ENCODE measurements around the gene S100G.

Gene S100G

DNA sequence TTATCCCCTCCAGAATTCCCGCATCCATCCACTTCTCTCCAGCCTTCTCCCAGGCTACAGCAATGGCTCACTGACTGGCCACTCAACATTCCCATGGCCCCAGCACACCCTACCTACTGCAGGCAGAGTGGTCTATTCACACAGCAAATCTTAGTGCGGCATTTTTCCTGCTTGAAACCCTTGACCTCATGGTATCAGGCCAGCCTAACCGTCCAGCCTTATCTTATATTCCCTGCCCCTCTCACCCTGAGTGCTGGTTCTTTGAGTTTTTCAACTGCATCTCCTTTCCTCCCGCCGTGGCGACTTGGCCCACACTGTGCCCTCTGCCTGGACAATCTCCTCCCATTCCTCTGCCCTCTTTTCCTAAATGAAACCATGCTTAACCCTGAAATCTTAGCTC lies 10.0 kb upstream of the S100G start:
- TF ChIP-seq, protein P1, sequence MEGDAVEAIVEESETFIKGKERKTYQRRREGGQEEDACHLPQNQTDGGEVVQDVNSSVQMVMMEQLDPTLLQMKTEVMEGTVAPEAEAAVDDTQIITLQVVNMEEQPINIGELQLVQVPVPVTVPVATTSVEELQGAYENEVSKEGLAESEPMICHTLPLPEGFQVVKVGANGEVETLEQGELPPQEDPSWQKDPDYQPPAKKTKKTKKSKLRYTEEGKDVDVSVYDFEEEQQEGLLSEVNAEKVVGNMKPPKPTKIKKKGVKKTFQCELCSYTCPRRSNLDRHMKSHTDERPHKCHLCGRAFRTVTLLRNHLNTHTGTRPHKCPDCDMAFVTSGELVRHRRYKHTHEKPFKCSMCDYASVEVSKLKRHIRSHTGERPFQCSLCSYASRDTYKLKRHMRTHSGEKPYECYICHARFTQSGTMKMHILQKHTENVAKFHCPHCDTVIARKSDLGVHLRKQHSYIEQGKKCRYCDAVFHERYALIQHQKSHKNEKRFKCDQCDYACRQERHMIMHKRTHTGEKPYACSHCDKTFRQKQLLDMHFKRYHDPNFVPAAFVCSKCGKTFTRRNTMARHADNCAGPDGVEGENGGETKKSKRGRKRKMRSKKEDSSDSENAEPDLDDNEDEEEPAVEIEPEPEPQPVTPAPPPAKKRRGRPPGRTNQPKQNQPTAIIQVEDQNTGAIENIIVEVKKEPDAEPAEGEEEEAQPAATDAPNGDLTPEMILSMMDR (IDR thresholded peaks at IDR 0.05): no peak
- H3K4me1 Mint-ChIP-seq: no peaks in the 10 kb centered on the region
- no peaks in the 10 kb centered on the region for H3K27me3 Mint-ChIP-seq (ENCODE audit: low read depth, poor library complexity)
- DNase-seq: no peak
- H3K27ac Mint-ChIP-seq: peak overlapping the region; percentile 36
- peaks cover 86% of the 10 kb centered on the region for H3K36me3 Mint-ChIP-seq (ENCODE audit: low read depth)
- no peak overlapping the region for H3K4me3 Mint-ChIP-seq
- no peaks in the 10 kb centered on the region for H3K9me3 Mint-ChIP-seq

DNA sequence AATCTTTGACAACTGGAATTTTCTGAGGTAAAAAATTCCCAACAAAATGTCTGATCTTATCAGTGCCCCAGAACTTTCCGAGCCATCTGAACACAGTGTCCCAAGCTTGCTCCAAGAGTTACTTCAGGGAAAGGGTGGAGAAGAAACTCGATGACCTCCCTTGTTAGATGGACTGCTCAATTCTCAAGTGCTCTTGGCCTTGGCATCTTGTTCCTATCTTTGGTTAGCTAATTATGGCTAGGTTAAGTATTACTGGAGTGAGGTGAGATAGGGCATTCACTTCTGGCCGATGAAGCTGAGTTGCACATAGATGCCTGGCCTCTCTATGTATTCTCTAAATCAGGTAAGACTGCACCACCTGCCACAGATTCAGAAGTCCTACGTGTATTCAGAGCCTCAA lies 9.1 kb upstream of the S100G start:
- Mint-ChIP-seq H3K4me1 (no peaks in the 10 kb centered on the region), H3K36me3 (ENCODE audit: low read depth) (peaks cover 84% of the 10 kb centered on the region), H3K4me3 (no peak overlapping the region), H3K27ac (peak overlapping the region; percentile 13), H3K27me3 (ENCODE audit: low read depth, poor library complexity) (no peaks in the 10 kb centered on the region), H3K9me3 (no peaks in the 10 kb centered on the region)
- TF ChIP-seq, protein P1 (IDR thresholded peaks at IDR 0.05): no peak
- no peak for DNase-seq

DNA sequence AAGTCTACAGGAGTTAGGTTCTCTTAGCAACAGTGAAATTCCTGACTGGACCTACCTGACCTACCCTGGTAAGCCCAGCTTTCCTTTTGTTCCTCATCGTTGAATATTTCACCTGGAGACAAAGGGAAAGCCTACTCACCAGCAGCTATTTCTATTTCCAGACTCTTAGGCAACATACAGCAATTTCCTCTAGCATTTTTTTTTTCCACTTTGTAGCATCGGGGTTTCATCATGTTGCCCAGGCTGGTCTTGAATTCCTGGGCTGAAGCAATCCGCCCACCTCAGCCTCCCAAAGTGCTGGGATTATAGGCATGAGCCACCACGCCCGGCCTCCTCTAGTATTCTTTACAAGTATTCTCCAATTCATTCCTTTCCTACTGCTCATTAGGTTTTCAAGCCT lies 6.8 kb upstream of the S100G start:
- no peak for DNase-seq
- Mint-ChIP-seq H3K27ac (peak overlapping the region; percentile 77), H3K4me3 (no peak overlapping the region), H3K36me3 (ENCODE audit: low read depth) (peaks cover 88% of the 10 kb centered on the region), H3K27me3 (ENCODE audit: low read depth, poor library complexity) (no peaks in the 10 kb centered on the region), H3K9me3 (no peaks in the 10 kb centered on the region), H3K4me1 (no peaks in the 10 kb centered on the region)
- TF ChIP-seq, protein P1 (IDR thresholded peaks at IDR 0.05): no peak

GRCh38 chrX:16646366-16647138 lies 3.4 kb upstream of the S100G start:
- H3K4me3 Mint-ChIP-seq: no peak overlapping the region
- H3K27ac Mint-ChIP-seq: no peak overlapping the region
- H3K27me3 Mint-ChIP-seq (ENCODE audit: low read depth, poor library complexity): no peaks in the 10 kb centered on the region
- DNase-seq: no peak
- peaks cover 76% of the 10 kb centered on the region for H3K36me3 Mint-ChIP-seq (ENCODE audit: low read depth)
- H3K9me3 Mint-ChIP-seq: no peaks in the 10 kb centered on the region
- no peaks in the 10 kb centered on the region for H3K4me1 Mint-ChIP-seq
- TF ChIP-seq, protein P1 (IDR thresholded peaks at IDR 0.05): no peak

GRCh38 chrX:16651391-16652024 lies 1.6 kb downstream of the S100G start:
- TF ChIP-seq, protein P1 (IDR thresholded peaks at IDR 0.05): no peak
- no peak for DNase-seq
- no peaks in the 10 kb centered on the region for H3K9me3 Mint-ChIP-seq
- H3K4me3 Mint-ChIP-seq: no peak overlapping the region
- peaks cover 71% of the 10 kb centered on the region for H3K36me3 Mint-ChIP-seq (ENCODE audit: low read depth)
- H3K4me1 Mint-ChIP-seq: peaks cover 27% of the 10 kb centered on the region
- H3K27me3 Mint-ChIP-seq (ENCODE audit: low read depth, poor library complexity): peaks cover 2% of the 10 kb centered on the region
- no peak overlapping the region for H3K27ac Mint-ChIP-seq
